NCI-H146 treated with DMSO at 0.1 percent for 48 hours (cell line): ENCODE results near the gene CANT1.

Experiments used
- DNase-seq: peaks from one replicate; lab custom pipeline; 2025; ENCODE audit not compliant: unreplicated experiment; lab: John Stamatoyannopoulos, UW

Gene CANT1

GRCh38 chr17:79011451-79012147, 2.0 kb upstream of the CANT1 start:
- DNase-seq = no peak

DNA sequence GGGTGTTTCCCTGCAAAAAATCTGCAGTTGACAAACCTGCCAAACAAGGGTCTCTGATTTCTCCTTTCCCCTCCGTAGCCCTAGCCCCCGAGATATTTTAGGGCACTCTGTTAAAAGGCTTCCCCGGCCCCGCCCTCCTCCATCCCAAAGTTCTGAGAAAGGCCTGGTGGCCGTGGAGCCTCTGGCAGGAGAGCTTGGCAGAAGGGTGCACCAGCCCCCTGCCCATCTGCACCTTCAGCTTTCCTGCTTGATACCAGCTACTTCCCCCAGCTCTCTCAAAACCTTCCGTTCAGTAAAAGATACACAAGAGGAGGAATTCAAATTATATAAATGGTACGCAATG, 711 bp upstream of the CANT1 start:
- DNase-seq = no peak

GRCh38 chr17:79008666-79009387, 737 bp downstream of the CANT1 start:
- DNase-seq = no peak

GRCh38 chr17:79007504-79008381, 1.8 kb downstream of the CANT1 start:
- DNase-seq = no peak

- DNase-seq = no peak
These were observed 2.6 kb downstream of the CANT1 start for GRCh38 chr17:79006794-79007503.

- no peak for DNase-seq
These were observed 3.5 kb downstream of the CANT1 start for GRCh38 chr17:79006046-79006445.

DNA sequence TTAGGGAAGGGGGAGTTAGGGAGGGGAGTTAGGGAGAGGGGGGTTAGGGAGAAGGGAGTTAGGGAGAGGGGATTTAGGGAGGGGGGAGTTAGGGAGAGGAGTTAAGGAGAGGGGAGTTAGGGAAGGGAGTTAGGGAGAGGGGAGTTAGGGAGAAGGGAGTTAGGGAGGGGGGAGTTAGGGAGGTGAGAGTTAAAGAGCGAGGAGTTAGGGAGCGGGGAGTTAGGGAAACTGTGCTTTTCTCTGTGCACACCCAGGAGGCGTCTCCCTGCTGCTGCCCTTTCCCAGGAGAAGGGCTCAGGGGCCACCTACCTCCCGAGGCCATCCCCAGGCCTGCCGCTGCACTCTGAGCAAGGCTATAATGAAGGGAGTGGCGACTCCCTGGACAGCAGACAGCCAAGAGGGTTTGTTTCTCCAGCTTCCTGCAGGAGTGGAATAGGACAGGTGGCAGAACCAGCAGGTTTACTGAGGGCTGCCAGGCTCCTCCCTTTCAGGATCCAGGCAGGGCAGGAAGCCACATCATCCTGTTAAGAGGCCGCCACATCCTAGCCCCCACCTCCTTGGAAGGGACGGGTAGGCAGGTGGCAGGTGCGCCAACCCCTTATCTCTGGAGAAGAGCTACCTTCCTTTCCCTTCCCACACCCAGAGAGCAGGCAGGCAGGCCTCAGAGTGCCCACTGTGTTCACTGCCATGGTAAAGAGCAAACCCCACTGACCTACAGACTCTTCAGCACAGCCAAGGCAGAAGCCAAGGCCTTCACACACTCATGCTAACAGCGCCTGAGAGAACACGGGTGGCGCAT, 4.3 kb downstream of the CANT1 start:
- peak; percentile 88 for DNase-seq

DNA sequence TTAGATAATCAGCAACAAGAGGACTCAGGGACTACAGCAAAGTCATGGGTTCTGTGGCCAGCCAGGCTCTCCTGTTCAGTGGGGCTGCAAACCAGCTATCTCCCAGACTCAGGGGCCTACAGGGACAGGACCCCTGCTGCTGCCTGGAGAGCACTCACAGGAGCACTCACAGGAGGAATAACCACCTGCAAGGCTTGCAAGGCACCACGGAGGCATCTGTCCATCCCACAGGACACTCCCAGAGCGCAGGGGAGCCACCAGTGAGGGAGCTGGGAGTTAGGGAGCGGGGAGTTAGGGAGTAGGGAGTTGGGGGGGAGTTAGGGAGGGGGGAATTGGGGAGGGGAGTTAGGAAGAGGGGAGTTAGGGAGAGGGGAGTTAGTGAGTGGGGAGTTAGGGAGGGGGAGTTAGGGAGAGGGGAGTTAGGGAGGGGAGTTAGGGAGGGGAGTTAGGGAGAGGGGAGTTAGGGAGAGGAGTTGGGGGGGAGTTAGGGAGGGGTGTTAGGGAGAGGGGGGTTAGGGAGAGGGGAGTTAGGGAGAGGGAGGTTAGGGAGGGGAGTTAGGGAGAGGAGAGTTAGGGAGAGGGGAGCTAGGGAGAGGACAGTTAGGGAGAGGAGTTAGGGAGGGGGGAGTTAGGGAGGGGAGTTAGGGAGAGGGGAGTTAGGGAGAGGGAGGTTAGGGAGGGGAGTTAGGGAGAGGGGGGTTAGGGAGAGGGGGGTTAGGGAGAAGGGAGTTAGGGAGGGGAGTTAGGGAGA, 5.7 kb downstream of the CANT1 start:
- no peak for DNase-seq

- no peak for DNase-seq
These were observed 6.6 kb downstream of the CANT1 start for GRCh38 chr17:79002796-79003593.

DNA sequence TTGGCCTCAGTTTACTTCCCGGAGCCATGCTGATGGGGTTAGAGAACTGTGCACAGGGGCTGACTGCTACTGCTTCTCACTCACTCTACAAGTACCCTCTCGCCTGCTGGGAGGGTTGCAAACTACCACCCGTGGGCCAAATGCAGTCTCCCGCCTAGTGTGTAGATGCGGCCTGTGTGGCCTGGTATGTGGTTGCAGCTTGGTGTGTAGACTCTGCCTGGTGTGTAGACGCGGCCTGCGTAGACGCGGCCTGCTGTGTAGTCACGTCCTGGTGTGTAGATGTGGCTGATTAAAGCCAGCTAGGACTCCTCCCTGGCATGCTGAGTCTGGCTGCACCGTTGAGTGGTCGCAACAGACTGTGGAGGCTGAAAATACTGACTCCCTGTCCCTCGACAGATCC, 7.3 kb downstream of the CANT1 start:
- no peak for DNase-seq

- DNase-seq = no peak
These were observed 8.2 kb downstream of the CANT1 start for GRCh38 chr17:79001190-79002020.

DNA sequence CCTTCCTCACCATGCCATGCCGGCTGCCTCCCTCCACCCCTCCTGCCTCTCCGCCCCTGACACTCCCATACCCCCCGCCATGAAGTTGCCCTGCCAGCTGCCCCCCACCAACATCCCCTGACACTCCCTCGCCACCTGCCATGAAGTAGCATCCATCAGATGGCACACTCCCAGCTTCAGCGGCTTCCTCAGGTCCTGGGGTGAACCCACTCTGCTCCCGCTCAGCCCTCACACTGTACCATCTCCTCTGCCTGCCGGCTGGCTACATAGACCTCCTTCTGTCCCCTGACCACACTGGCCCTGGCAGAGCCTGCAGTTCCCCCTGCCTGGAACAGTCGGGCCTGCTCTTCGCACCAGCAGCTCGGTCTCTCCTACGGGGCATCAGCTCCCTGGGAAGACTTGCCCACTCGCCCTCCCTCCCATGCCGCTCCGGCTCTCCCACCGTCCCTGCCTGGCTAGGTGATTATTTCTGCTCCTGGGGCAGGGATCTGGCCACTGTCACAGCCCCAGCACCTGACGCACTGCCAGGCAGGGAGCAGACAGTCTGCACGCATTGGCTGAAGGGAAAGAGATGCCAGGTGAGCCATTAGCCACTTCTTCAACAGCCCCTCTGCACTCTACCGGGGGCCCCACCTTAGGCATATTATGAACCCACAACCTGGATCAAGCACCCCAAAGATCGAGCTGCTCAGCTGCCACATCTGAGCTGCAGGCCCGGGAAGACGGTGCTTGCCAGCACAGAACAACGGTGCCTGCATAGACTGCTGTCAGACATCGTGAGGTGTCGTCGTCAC, 9.0 kb downstream of the CANT1 start:
- no peak for DNase-seq

GRCh38 chr17:78999947-79000395, 9.6 kb downstream of the CANT1 start:
- DNase-seq = no peak

DNA sequence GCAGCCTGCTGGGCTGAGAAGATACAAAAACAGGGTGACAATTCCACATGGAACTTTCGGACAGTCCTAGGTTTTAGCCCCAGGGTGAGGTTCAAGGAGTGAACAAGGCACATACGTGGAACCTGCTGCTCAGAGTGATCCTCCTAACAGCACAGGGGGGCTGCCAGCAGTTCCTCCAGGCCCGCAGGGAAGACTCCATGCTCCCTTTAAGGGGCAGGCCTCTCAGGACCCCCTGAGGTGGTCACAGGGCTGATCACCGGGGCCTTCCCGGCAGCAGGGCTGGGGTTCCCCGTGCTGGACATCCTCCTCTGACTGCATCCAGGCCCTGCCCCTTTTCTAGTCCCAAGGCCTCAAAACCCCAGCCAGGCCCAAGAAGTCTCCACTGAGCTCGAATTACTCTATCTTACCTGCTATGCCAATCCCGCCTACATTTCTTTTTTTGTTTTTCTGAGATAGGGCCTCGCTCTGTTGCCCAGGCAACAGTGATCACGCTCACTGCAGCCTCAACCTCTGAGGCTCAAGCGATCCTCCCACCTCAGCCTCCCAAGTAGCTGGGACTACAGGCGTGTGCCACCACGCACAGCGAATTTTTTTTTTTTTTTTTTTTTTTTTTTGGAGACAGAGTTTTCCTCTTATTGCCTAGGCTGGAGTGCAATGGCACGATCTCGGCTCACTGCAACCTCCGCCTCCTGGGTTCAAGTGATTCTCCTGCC, 10.4 kb downstream of the CANT1 start:
- DNase-seq = no peak

DNA sequence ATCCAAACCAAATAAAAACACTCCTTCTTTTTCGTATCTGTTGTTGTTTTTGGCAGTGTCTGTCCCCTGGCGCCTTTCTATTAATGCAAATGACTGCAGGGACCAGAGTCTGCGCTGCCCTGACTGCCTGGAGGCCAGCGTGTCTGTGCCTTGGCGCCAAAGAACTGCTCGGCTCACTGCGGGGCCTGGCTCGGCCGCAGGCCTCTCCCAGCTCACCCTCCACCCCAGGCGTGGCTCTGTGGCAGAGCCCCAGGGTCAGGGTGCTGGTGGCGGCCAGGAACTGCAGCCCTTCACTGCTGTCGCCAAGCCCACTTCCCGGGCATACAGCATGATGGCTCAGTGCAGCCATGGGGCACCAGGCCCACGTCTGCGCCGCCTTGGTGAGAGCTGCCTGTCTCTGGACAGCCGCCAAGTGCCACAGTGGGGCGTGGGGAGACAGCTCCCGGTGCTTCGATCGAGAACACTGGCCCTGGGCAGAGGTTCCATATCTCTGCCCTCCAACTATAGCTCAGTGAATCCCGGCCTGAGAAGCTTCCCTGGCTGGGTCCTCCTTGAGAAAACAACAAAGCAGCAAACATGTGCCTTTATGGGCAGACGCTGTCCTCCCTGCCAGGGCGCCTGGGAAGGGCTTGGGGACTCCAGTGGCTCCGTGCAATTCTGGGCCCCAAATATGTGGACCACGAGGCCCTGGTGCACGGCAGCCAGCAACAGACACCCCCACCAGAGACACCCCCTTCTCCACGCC, 11.1 kb downstream of the CANT1 start:
- no peak for DNase-seq

GRCh38 chr17:78997881-78998280, 11.7 kb downstream of the CANT1 start:
- DNase-seq = no peak
